Ectodermal cell (in vitro differentiated cells): Measurements from ENCODE around the gene AK9.
"Not testable (repeated sequence)": the region's sequence is repeated elsewhere in the genome, so short reads cannot be mapped to it uniquely, and the experiment has no call there.

ENCODE experiments used
- H3K27ac ChIP-seq: 2 replicates; pipeline ENCODE4 v1.7.0; 2013; ENCODE audit warnings: mild to moderate bottlenecking, low read depth, low read length; ENCODE audit not compliant: insufficient read depth, poor library complexity, severe bottlenecking
- H3K27me3 ChIP-seq: 2 replicates; pipeline ENCODE4 v1.7.0; 2013; ENCODE audit warnings: mild to moderate bottlenecking, low read length; ENCODE audit not compliant: insufficient read depth, control insufficient read depth, poor library complexity, severe bottlenecking
- H3K36me3 ChIP-seq: one replicate; pipeline ENCODE4 v1.7.0; 2013; ENCODE audit warnings: low read length; ENCODE audit not compliant: control insufficient read depth, insufficient read depth
- H3K4me1 ChIP-seq: one replicate; pipeline ENCODE4 v1.7.0; 2013; ENCODE audit warnings: low read length; ENCODE audit not compliant: control insufficient read depth, insufficient read depth
- H3K4me3 ChIP-seq: 2 replicates; pipeline ENCODE4 v1.7.0; 2013; ENCODE audit warnings: low read depth, low read length, control low read depth; ENCODE audit not compliant: insufficient read depth
- H3K9me3 ChIP-seq: 2 replicates; pipeline ENCODE4 v1.7.0; 2013; ENCODE audit warnings: mild to moderate bottlenecking, low read length, moderate library complexity; ENCODE audit not compliant: control insufficient read depth
- WGBS, 2 experiments: methylation state at CpG; one replicate each; pipeline ENCODE4 v1.1.7; 2013; ENCODE audit warnings: missing lambda C conversion rate in 2 of 2; 5-methylcytosine and 5-hydroxymethylcytosine counted together

The AK9 gene

DNA sequence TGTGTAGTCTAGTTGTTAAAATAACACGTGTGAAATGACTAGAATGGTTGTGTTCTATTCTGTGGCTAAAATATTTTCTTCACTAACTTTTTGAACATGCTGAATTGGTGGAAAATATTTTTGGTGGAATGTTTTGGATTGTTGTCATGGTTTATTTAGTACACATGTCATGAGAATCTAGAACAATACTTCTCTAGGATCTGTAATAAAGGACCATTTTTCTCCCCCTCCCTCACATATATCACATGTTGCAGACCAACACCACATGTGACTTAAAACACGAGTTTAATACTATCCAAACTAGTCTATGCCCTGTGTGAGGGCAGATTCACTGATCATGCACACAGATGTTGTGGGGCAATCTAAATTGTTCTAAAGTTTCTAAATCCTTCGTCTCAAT lies 29.3 kb upstream of the AK9 start:
- 90% methylated on average over 3 of the region's 3 CpGs for WGBS, 2 experiments

GRCh38 chr6:109718991-109719390 lies 28.0 kb upstream of the AK9 start:
- no peaks in the 10 kb centered on the region for H3K36me3 ChIP-seq
- H3K27me3 ChIP-seq: no peaks in the 10 kb centered on the region
- no peaks in the 10 kb centered on the region for H3K9me3 ChIP-seq
- H3K4me3 ChIP-seq: no peak overlapping the region
- H3K27ac ChIP-seq: no peak overlapping the region
- WGBS, 2 experiments: 95 to 97% methylated on average over 5 of the region's 5 CpGs
- no peaks in the 10 kb centered on the region for H3K4me1 ChIP-seq

More for the DNA sequence above, 29.3 kb upstream of the AK9 start:
- H3K4me1 ChIP-seq: no peaks in the 10 kb centered on the region
- H3K9me3 ChIP-seq: no peaks in the 10 kb centered on the region
- H3K27ac ChIP-seq: no peak overlapping the region
- no peaks in the 10 kb centered on the region for H3K36me3 ChIP-seq
- no peaks in the 10 kb centered on the region for H3K27me3 ChIP-seq
- H3K4me3 ChIP-seq: no peak overlapping the region

- no peaks in the 10 kb centered on the region for H3K27me3 ChIP-seq
- no peaks in the 10 kb centered on the region for H3K9me3 ChIP-seq
- no peaks in the 10 kb centered on the region for H3K4me1 ChIP-seq
- no peak overlapping the region for H3K27ac ChIP-seq
- no peak overlapping the region for H3K4me3 ChIP-seq
- H3K36me3 ChIP-seq: no peaks in the 10 kb centered on the region
- 64 to 92% methylated on average over 1 of the region's 2 CpGs for WGBS, 2 experiments
These were observed 27.0 kb upstream of the AK9 start for GRCh38 chr6:109717971-109718370.

DNA sequence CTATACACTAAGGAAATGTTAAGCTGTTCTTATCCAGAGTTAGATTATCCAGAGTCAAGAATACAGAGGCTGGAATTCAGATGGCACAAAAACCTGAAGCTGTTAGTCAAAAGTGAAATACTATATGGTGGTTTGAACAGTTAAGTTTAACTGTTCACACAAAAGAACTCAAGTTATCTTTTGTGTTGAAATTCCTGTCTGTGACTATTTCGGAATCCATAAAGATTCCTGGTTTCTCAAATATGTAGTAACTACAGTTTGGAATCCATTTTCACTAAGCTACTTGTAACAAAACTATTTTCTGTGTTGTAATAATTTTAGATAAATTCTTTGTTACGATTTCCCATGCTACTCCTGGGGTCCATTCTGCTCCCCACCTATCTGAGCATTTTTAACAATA lies 24.6 kb upstream of the AK9 start:
- Histone ChIP-seq H3K4me1 (no peaks in the 10 kb centered on the region), H3K27ac (no peak overlapping the region), H3K9me3 (no peaks in the 10 kb centered on the region), H3K27me3 (no peaks in the 10 kb centered on the region), H3K36me3 (no peaks in the 10 kb centered on the region), H3K4me3 (no peak overlapping the region)
- no CpG with 5 or more reads among the region's 2 CpGs for WGBS, 2 experiments

DNA sequence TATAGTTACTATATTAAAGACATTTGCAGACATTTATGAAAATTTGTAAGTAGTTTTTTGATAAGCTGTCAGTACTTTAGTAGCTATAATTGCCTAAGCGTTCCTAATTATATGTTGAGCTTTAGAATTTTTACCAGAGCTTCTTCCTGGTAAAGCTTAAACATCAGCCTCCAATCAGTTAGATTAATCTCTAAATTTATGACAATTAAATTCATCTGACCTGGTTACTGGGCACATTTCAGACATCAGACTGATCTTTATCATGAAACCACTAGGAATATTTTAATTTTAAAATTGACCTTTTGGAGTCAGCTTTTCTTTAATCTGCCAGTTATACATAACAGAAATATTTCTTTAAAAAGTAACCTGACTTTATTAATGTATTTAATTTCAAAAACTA lies 23.6 kb upstream of the AK9 start:
- no peak overlapping the region for H3K4me3 ChIP-seq
- H3K27me3 ChIP-seq: no peaks in the 10 kb centered on the region
- no peaks in the 10 kb centered on the region for H3K9me3 ChIP-seq
- H3K36me3 ChIP-seq: no peaks in the 10 kb centered on the region
- WGBS, 2 experiments: 94% methylated on average over 1 of the region's 1 CpG; no CpG with 5 or more reads in 1 of the 2 experiments
- H3K27ac ChIP-seq: no peak overlapping the region
- no peaks in the 10 kb centered on the region for H3K4me1 ChIP-seq

GRCh38 chr6:109714166-109714565 lies 23.2 kb upstream of the AK9 start:
- no peaks in the 10 kb centered on the region for H3K36me3 ChIP-seq
- no peaks in the 10 kb centered on the region for H3K4me1 ChIP-seq
- no peaks in the 10 kb centered on the region for H3K9me3 ChIP-seq
- H3K27ac ChIP-seq: no peak overlapping the region
- 95 to 96% methylated on average over 1 to 3 of the region's 3 CpGs for WGBS, 2 experiments
- H3K27me3 ChIP-seq: no peaks in the 10 kb centered on the region
- no peak overlapping the region for H3K4me3 ChIP-seq

DNA sequence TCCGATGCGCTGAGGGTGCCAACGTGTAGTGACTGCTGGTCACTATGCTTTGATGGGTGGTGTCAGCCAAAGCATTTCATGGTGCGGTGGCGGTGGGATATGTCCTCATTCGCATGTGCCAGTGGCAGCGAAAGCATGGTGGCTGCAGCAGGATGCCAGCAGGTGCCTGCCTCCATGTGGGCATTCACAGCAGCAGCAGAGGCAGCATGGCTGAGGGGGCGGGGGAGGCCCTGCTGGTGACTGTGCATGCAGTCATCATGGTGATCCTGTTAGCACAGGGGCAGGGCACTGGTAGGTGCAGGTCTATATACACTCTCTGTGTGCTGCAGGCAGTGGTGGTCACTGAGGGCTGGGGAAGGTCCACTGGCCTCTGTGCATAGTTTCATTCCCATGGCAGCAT lies 22.1 kb upstream of the AK9 start:
- H3K4me1 ChIP-seq: no peaks in the 10 kb centered on the region
- no peak overlapping the region for H3K27ac ChIP-seq
- H3K9me3 ChIP-seq: no peaks in the 10 kb centered on the region
- no peak overlapping the region for H3K4me3 ChIP-seq
- H3K27me3 ChIP-seq: no peaks in the 10 kb centered on the region
- no peaks in the 10 kb centered on the region for H3K36me3 ChIP-seq
- WGBS, 2 experiments: 94 to 98% methylated on average over 8 of the region's 8 CpGs

DNA sequence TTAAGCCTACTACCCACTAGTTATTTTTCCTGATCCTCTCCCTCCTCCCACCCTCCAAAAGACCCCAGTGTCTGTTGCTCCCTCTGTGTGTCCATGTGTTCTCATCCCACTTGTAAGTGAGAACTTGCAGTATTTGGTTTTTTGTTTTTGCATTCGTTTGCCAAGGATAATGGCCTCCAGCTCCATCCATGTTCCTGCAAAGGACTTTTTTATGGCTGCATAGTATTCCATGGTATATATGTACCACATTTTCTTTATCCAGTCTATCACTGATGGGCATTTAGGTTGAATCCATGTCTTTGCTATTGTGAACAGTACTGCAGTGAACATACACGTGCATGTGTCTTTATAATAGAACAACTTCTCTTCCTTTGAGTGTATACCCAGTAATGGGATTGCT lies 17.1 kb upstream of the AK9 start:
- H3K9me3 ChIP-seq, H3K4me3 ChIP-seq, H3K27me3 ChIP-seq, H3K4me1 ChIP-seq, H3K36me3 ChIP-seq, H3K27ac ChIP-seq: not testable (repeated sequence)
- 95% methylated on average over 2 of the region's 2 CpGs for WGBS, 2 experiments

- 92 to 94% methylated on average over 6 of the region's 6 CpGs for WGBS, 2 experiments
- Histone ChIP-seq H3K27me3 (no peaks in the 10 kb centered on the region), H3K36me3 (no peaks in the 10 kb centered on the region), H3K9me3 (no peaks in the 10 kb centered on the region), H3K27ac (no peak overlapping the region), H3K4me1 (no peaks in the 10 kb centered on the region), H3K4me3 (no peak overlapping the region)
These were observed 15.5 kb upstream of the AK9 start for GRCh38 chr6:109706513-109706912.

DNA sequence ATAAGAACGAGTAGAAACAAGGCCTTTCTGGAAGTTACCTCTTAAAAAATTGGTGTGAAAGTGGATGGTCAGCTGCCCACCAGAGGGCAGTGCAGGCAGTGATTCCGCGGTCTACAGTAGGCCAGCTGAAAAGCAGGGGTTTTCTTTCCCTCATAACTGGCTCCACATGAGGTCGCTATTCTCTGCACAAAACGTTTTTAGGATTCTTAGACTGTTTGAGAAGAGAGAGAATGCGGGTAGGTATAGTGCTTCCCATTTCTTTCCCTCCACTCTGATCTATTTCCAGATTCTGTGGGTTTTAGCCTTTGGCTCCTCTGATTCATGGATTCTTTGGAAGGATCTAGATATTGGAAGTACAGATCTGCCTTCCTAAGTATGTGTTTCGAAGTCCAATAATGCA lies 14.3 kb upstream of the AK9 start:
- no peaks in the 10 kb centered on the region for H3K27me3 ChIP-seq
- H3K4me3 ChIP-seq: no peak overlapping the region
- H3K27ac ChIP-seq: no peak overlapping the region
- no peaks in the 10 kb centered on the region for H3K9me3 ChIP-seq
- 25 to 28% methylated on average over 7 of the region's 7 CpGs for WGBS, 2 experiments
- H3K36me3 ChIP-seq: no peaks in the 10 kb centered on the region
- no peaks in the 10 kb centered on the region for H3K4me1 ChIP-seq

DNA sequence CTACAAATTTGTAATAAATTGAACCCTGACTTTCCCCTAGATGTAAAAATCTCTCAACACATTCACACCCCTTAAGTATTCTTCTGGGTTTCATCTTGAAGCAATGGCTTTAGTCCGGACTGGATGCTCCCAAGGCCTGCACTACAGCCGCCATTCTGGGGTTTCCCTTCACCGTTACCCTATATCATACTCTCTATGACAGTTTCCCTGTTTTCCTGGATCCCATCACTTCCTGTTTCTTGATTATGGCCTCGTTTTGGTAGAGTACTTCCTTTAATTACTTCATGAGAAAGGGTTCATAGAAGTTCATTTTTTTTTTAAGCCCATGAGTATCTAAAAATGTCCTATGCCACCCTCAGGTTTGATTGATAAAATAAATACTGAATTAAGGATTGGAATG lies 11.8 kb upstream of the AK9 start:
- no peaks in the 10 kb centered on the region for H3K9me3 ChIP-seq

More for the DNA sequence above, 11.8 kb upstream of the AK9 start:
- Histone ChIP-seq H3K4me1 (no peaks in the 10 kb centered on the region), H3K4me3 (no peak overlapping the region), H3K36me3 (no peaks in the 10 kb centered on the region), H3K27me3 (no peaks in the 10 kb centered on the region), H3K27ac (no peak overlapping the region)
- 92 to 96% methylated on average over 3 to 4 of the region's 4 CpGs for WGBS, 2 experiments
